Measurements from ENCODE around the gene BCAP29. TPM values are rescaled to one million over a fixed set of nuclear protein-coding genes. Genes with fewer than 3 reads are reported as not detected.

Gene BCAP29
- polyA plus RNA-seq, 1 of the 3 experiments (the other 2 are of a cell fraction) = 29.2 TPM

GRCh38 chr7:107641676-107642075 lies 61.6 kb downstream of the BCAP29 start:
- ChIA-PET CTCF (interaction anchor here (0.6 to 1.6 kb wide), 2 partner anchors 20 to 47 kb away, joined by 3 to 5 read pairs; no protein-coding TSS in a partner anchor), POLR2A (no interaction called here)
- Histone ChIP-seq H3K9ac (no peak overlapping the region), H3K79me2 (ENCODE audit: insufficient read depth) (no peaks in the 10 kb centered on the region), H3K36me3 (replicated peaks in 1 of 2; ENCODE audit: control insufficient read depth in 1 of 2, insufficient read depth in 2 of 2, low read length in 1 of 2) (no peaks in the 10 kb centered on the region), H3K4me1 (ENCODE audit: control insufficient read depth in 1 of 2, insufficient read depth in 2 of 2, low read depth in 1 of 2, low read length in 1 of 2) (peaks cover 3 to 13% of the 10 kb centered on the region in 2 experiments; a peak in 2 of 4 replicates), H3K27me3 (ENCODE audit: insufficient read depth) (no peaks in the 10 kb centered on the region), H2AFZ (ENCODE audit: low read depth) (0 out of 2 replicates have a peak overlapping the region, but pooled peaks have one; percentile 2), H3K9me3 (no peaks in the 10 kb centered on the region), H4K20me1 (ENCODE audit: insufficient read depth) (no peaks in the 10 kb centered on the region), H3K4me2 (no peak overlapping the region), H3K27ac (ENCODE audit: low read depth in 2 of 2, low read length in 1 of 2) (no peak overlapping the region), H3K9me2 (no peaks in the 10 kb centered on the region), H3K4me3 (ENCODE audit: low read depth in 2 of 2, low read length in 1 of 2) (no peak overlapping the region), H3F3A (replicated peaks; ENCODE audit: insufficient read depth) (peaks cover 4% of the 10 kb centered on the region)
- WGBS (ENCODE audit: low lambda C conversion rate) = 65% methylated on average over 1 of the region's 1 CpG
- no peak for DNase-seq
- no peak for TF ChIP-seq SIN3A (IDR thresholded peaks at IDR 0.05; ENCODE audit: borderline replicate concordance, low read depth, low read length)
- no peak for TF ChIP-seq RAD21 (IDR thresholded peaks at IDR 0.05; ENCODE audit: low read length)
- TF ChIP-seq GATA2 (CRISPR knock-in tag; IDR thresholded peaks at IDR 0.05) = no peak
- no peak for TF ChIP-seq NFIC (IDR thresholded peaks at IDR 0.05; ENCODE audit: borderline replicate concordance)
- no peak for TF ChIP-seq ELF1 (IDR thresholded peaks at IDR 0.05)
- TF ChIP-seq MAX (IDR thresholded peaks at IDR 0.05; ENCODE audit: low read depth) = no peak
- TF ChIP-seq TCF12 (IDR thresholded peaks at IDR 0.05) = no peak
- no peak for TF ChIP-seq SMC3 (IDR thresholded peaks at IDR 0.05; ENCODE audit: low read depth, low read length)
- TF ChIP-seq CTCF (IDR thresholded peaks at IDR 0.05) = no peak
- no peak for TF ChIP-seq RFX5 (IDR thresholded peaks at IDR 0.05; ENCODE audit: low read length)
- no peak for TF ChIP-seq USF1 (IDR thresholded peaks at IDR 0.05; ENCODE audit: borderline replicate concordance, low read depth)
- no peak for TF ChIP-seq ZBTB33 (IDR thresholded peaks at IDR 0.05; ENCODE audit: borderline replicate concordance, low read depth)
- no peak for TF ChIP-seq NRF1 (IDR thresholded peaks at IDR 0.05; ENCODE audit: low read depth, low read length)
- TF ChIP-seq YY1 (IDR thresholded peaks at IDR 0.05; ENCODE audit: low read depth) = no peak

- H3K27ac ChIP-seq (ENCODE audit: low read depth in 2 of 2, low read length in 1 of 2) = no peak overlapping the region
- no peaks in the 10 kb centered on the region for H3K36me3 ChIP-seq (replicated peaks in 1 of 2; ENCODE audit: control insufficient read depth in 1 of 2, insufficient read depth in 2 of 2, low read length in 1 of 2)
- H3K79me2 ChIP-seq (ENCODE audit: insufficient read depth) = no peaks in the 10 kb centered on the region
- no peak overlapping the region for H3K9ac ChIP-seq
- ChIA-PET CTCF (no interaction called here), POLR2A (no interaction called here)
- H4K20me1 ChIP-seq (ENCODE audit: insufficient read depth) = no peaks in the 10 kb centered on the region
- no peaks in the 10 kb centered on the region for H3K9me2 ChIP-seq
- H3K27me3 ChIP-seq (ENCODE audit: insufficient read depth) = no peaks in the 10 kb centered on the region
- TF ChIP-seq ZBTB33 (IDR thresholded peaks at IDR 0.05; ENCODE audit: borderline replicate concordance, low read depth) = no peak
- no peak for TF ChIP-seq USF1 (IDR thresholded peaks at IDR 0.05; ENCODE audit: borderline replicate concordance, low read depth)
- TF ChIP-seq FOSL2 (IDR thresholded peaks at IDR 0.05; ENCODE audit: borderline replicate concordance, low read depth) = no peak
- no peak overlapping the region for H3K4me2 ChIP-seq
- no peak overlapping the region for H2AFZ ChIP-seq (ENCODE audit: low read depth)
- no peaks in the 10 kb centered on the region for H3K9me3 ChIP-seq
- H3K4me3 ChIP-seq (ENCODE audit: low read depth in 2 of 2, low read length in 1 of 2) = no peak overlapping the region
- 68% methylated on average over 4 of the region's 4 CpGs for whole genome bisulfite sequencing (ENCODE audit: low lambda C conversion rate)
- no peak for DNase-seq
- peaks cover 4% of the 10 kb centered on the region for H3F3A ChIP-seq (replicated peaks; ENCODE audit: insufficient read depth)
- peaks cover 3 to 13% of the 10 kb centered on the region in 2 experiments; a peak in 2 of 4 replicates for H3K4me1 ChIP-seq (ENCODE audit: control insufficient read depth in 1 of 2, insufficient read depth in 2 of 2, low read depth in 1 of 2, low read length in 1 of 2)
These were observed 62.5 kb downstream of the BCAP29 start for GRCh38 chr7:107642501-107642900.
